Measurements from ENCODE around the gene SH3D21. TPM values are rescaled to one million over a fixed set of nuclear protein-coding genes. Genes with fewer than 3 reads are reported as not detected.

Gene SH3D21
- total RNA-seq (2022; extraction: Qiagen RNA extraction; ENCODE audit: low read depth), result 1.7 to 2.6 TPM (median 2.0 TPM) in 5 replicates

DNA sequence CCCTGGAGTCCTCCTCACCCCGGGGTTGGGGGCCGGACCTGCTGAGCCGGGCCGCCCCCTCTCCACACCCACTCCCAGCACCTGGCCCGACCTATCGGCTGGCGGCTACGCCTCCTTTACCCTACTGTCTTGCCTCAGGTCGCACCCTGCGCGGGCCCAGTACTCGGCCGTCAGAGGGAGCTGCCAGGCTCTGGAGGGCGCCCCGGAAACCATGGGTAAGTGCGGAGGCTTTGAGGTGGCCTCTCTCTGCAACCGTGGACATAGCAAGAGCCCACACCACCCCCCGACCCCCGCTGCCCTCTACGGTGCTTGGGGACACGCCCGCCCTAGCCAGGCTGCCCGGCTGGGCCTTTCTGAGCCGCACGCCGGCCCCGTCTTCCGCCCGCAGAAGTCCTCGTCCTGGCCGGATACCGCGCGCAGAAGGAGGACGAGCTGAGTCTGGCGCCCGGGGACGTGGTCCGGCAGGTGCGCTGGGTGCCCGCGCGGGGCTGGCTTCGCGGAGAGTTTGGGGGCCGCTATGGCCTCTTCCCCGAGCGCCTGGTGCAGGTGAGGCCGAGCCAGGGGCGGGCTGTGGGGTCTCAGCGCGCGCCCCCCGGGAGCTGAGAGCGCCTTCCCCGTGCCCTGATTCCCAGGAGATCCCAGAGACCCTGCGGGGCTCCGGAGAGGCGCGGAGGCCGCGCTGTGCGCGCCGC, at the start of gene SH3D21:
TSS of gene SH3D21 (plus strand) at position 159 of the 692 bp plus-strand sequence. CDS start at position 212, 53 bp downstream.

DNA sequence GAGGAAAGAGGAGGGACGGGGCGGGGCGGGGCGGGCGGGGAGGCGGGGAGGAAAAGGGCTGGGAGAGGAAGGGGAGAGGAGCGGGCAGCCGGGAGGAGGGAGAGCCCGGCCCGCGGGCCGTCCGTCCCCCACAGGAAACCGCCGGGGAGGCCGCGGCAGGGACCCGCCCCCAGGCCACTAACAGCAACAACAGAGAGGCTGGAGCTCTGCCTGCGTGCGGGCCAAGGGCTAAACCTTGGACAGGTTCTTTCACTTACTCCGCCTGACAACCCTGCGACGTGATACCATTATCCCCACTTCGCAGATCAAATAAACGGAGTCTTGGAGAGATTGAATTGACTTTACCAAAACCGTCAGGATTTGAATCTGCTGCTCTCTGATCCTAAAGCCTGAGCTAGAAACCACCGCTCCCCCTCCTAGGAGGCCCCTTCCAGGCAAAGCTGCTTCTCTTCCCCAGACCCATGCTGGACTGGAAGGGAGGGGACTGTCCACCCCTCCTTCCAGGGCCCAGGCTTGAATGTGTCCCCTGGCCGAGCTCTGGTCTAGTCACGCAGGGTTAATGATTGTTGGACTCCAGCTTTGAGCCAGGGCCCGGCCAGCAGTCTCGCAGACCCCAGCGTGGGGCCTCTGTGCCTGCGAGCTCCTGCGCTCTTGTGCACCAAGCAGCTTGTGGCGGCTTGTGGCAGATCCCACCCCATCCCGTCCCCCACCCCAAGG, 17.6 kb downstream of the SH3D21 start, which contains the start of gene EVA1B:
TSS of gene EVA1B (minus strand) at position 10 of the 717 bp plus-strand sequence. CDS start 608 bp downstream, outside the sequence.

Other genes starting within 250 kb of the SH3D21 start
- not detected in 5 replicates for gene TEKT2, start 222.3 kb upstream of the SH3D21 start, total RNA-seq (2022; extraction: Qiagen RNA extraction; ENCODE audit: low read depth)
- gene ADPRS, start 217.5 kb upstream of the SH3D21 start, total RNA-seq (2022; extraction: Qiagen RNA extraction; ENCODE audit: low read depth), result 21.0 to 28.6 TPM (median 25.8 TPM) in 5 replicates
- 0.06 to 0.12 TPM (median 0.08 TPM) in 5 replicates for gene COL8A2, start 181.1 kb upstream of the SH3D21 start, total RNA-seq (2022; extraction: Qiagen RNA extraction; ENCODE audit: low read depth)
- gene TRAPPC3, start 156.9 kb upstream of the SH3D21 start, total RNA-seq (2022; extraction: Qiagen RNA extraction; ENCODE audit: low read depth), result 72.4 to 89.8 TPM (median 76.6 TPM) in 5 replicates
- gene MAP7D1, start 150.2 kb upstream of the SH3D21 start, total RNA-seq (2022; extraction: Qiagen RNA extraction; ENCODE audit: low read depth), result 109 to 154 TPM (median 121 TPM) in 5 replicates
- 54.3 to 73.4 TPM (median 57.4 TPM) in 5 replicates for gene THRAP3, start 81.9 kb upstream of the SH3D21 start, total RNA-seq (2022; extraction: Qiagen RNA extraction; ENCODE audit: low read depth)
- 8.4 to 21.8 TPM (median 20.0 TPM) in 5 replicates for gene EVA1B, start 17.3 kb downstream of the SH3D21 start, total RNA-seq (2022; extraction: Qiagen RNA extraction; ENCODE audit: low read depth)
- gene STK40, start 79.6 kb downstream of the SH3D21 start, total RNA-seq (2022; extraction: Qiagen RNA extraction; ENCODE audit: low read depth), result 6.8 to 11.5 TPM (median 10.1 TPM) in 5 replicates
- 36.9 to 52.4 TPM (median 46.4 TPM) in 5 replicates for gene LSM10, start 91.5 kb downstream of the SH3D21 start, total RNA-seq (2022; extraction: Qiagen RNA extraction; ENCODE audit: low read depth)
- 5.5 to 7.0 TPM (median 6.1 TPM) in 5 replicates for gene OSCP1, start 144.1 kb downstream of the SH3D21 start, total RNA-seq (2022; extraction: Qiagen RNA extraction; ENCODE audit: low read depth)
- gene MRPS15, start 158.0 kb downstream of the SH3D21 start, total RNA-seq (2022; extraction: Qiagen RNA extraction; ENCODE audit: low read depth), result 77.0 to 98.3 TPM (median 83.0 TPM) in 5 replicates
- not detected in 5 replicates for gene CSF3R, start 176.5 kb downstream of the SH3D21 start, total RNA-seq (2022; extraction: Qiagen RNA extraction; ENCODE audit: low read depth)

All from A549 treated with RU486 at 1 μM for 4 hours (cell line).